GM20000 (cell line): ENCODE results near the gene PON2.

Experiments
- DNase-seq: peaks from one replicate; pipeline ENCODE4 v3.0.0; 2012; ENCODE audit warnings: low spot score
- TF ChIP-seq, protein P1 (sequence below): IDR thresholded peaks from 2 replicates; pipeline ENCODE4 v1.5.1; 2012; ENCODE audit warnings: mild to moderate bottlenecking, control low read depth; ENCODE audit errors: extremely low read depth, missing control alignments

The PON2 gene

GRCh38 chr7:95430864-95431263 is 4.0 kb downstream of the PON2 start:
- DNase-seq = no peak
- TF ChIP-seq, protein P1, sequence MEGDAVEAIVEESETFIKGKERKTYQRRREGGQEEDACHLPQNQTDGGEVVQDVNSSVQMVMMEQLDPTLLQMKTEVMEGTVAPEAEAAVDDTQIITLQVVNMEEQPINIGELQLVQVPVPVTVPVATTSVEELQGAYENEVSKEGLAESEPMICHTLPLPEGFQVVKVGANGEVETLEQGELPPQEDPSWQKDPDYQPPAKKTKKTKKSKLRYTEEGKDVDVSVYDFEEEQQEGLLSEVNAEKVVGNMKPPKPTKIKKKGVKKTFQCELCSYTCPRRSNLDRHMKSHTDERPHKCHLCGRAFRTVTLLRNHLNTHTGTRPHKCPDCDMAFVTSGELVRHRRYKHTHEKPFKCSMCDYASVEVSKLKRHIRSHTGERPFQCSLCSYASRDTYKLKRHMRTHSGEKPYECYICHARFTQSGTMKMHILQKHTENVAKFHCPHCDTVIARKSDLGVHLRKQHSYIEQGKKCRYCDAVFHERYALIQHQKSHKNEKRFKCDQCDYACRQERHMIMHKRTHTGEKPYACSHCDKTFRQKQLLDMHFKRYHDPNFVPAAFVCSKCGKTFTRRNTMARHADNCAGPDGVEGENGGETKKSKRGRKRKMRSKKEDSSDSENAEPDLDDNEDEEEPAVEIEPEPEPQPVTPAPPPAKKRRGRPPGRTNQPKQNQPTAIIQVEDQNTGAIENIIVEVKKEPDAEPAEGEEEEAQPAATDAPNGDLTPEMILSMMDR = no peak

- no peak for DNase-seq
- TF ChIP-seq, protein P1 = no peak
These were observed 5.4 kb downstream of the PON2 start for GRCh38 chr7:95429241-95429990.

DNA sequence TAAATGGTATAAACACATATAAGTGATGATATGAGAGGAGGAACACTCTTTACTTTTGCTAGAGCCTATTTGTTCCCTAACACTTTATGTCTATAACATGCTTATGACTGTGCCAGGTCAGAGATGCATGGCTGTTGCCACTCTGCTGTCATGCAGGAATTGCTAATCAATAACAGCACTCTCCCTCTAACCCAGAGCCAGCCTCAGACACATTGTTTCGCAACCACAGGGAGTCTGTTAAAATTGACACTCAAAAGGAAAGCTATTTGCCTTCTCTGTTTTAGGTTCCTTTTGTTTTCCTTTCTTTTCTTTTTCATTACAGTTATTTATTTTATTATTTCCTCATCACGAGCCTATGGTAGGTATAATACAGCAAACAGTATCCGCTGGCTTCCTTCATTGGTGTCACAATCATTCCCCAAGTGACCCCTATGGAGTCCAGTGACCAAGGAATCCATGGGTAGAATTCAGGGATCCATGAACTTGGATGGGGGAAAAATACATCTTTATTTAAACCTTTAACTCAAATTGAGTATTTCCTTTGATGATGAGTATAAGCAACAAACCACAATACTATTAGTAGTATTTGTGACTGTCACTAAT is 6.8 kb downstream of the PON2 start:
- DNase-seq = no peak
- TF ChIP-seq, protein P1 = no peak

- TF ChIP-seq, protein P1 = no peak
- DNase-seq = no peak
These were observed 7.7 kb downstream of the PON2 start for GRCh38 chr7:95427166-95427565.

DNA sequence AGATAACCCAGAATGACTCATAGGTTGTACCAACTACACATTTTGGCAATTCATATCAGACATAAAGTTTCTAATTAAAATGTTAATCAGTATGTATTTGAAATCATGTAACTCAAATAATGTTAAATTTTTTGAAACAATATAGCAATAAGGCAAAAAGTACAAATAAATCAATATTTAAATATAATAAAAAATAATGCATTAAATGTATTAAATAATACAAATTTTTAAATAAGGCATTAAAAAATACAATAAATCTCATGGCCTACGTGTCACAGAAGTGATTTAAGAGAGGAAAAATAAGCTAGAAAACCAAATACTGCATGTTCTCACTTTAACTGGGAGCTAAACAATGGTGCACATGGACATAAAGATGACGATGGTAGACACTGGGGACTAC is 9.1 kb downstream of the PON2 start:
- no peak for DNase-seq
- TF ChIP-seq, protein P1 = no peak

- no peak for DNase-seq
- TF ChIP-seq, protein P1 = no peak
These were observed 10.1 kb downstream of the PON2 start for GRCh38 chr7:95424716-95425115.

- TF ChIP-seq, protein P1 = no peak
- DNase-seq = no peak
These were observed 12.9 kb downstream of the PON2 start for GRCh38 chr7:95421847-95422444.
